ENCODE results near the gene TLL2.

Gene TLL2

GRCh38 chr10:96505150-96506136, 8.3 kb downstream of the TLL2 start:
- Histone ChIP-seq H3K4me1 (ENCODE audit: control insufficient read depth, insufficient read depth, low read length) (peaks cover 13% of the 10 kb centered on the region), H3K36me3 (ENCODE audit: control insufficient read depth, insufficient read depth, low read length) (no peaks in the 10 kb centered on the region), H3K27me3 (ENCODE audit: control insufficient read depth, insufficient read depth, low read length) (no peaks in the 10 kb centered on the region), H3K9me3 (ENCODE audit: control insufficient read depth, insufficient read depth, low read depth, low read length) (no peaks in the 10 kb centered on the region), H3K9ac (ENCODE audit: low read length) (no peak overlapping the region), H3K27ac (ENCODE audit: low read depth, low read length) (no peak overlapping the region), H3K4me3 (ENCODE audit: low read depth, low read length) (no peak overlapping the region)

DNA sequence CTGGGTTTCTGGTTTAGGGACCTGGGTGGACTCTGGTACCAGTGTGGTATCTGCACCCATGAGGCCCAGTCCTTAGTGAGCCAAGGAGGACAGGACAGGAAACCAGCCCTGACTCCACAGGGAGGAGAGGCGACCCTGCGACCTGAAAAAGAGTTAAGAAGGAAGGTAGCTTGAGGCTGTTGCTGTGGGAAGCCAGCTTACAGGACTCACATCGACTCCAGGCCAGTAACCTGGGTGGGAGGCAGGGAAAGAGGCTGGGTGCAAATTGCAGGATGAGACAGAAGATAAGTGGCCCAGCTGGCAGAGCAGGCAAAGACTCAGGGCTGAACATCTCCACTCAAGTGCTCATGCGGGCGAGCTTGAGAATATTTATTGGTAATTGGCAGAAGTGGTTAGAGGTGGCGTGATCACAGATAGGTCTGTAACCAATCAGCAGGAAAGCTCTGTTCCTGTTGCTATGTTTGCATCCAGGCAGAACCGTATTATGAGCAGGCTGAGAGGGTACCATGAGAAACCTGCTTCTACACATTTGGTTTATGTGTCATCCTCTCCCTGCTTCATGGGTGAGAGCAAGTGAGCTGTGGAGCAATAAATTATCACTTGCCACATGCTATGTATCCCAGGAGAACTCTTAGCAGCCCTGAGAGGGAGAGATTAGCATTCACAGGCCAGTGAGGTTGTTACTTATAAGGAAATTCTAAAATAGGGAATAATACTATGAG, 11.0 kb downstream of the TLL2 start:
- Histone ChIP-seq H3K4me3 (ENCODE audit: low read depth, low read length) (no peak overlapping the region), H3K36me3 (ENCODE audit: control insufficient read depth, insufficient read depth, low read length) (no peaks in the 10 kb centered on the region), H3K9me3 (ENCODE audit: control insufficient read depth, insufficient read depth, low read depth, low read length) (no peaks in the 10 kb centered on the region), H3K9ac (ENCODE audit: low read length) (no peak overlapping the region), H3K4me1 (ENCODE audit: control insufficient read depth, insufficient read depth, low read length) (no peaks in the 10 kb centered on the region; the same call in 1 of the 2 replicates), H3K27me3 (ENCODE audit: control insufficient read depth, insufficient read depth, low read length) (no peaks in the 10 kb centered on the region), H3K27ac (ENCODE audit: low read depth, low read length) (no peak overlapping the region)

DNA sequence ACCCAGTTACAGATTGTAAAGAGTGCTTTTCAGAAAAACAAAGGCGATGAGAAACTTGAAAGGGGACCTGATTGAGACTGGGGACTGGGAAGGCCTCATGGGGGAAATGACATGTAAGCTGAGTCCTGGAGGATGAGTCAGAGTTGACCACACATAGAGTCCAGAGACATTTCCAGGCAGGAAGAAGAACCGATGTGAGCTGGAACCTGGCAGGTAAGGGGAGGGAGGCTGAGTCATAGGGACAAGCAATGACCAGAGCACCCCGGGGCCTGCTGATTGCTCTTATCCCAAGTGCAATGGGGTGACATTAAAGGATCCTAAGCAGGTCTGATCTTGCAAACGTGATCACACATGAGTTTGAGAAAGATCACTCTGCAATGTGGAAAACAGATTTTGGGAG, 11.7 kb downstream of the TLL2 start:
- Histone ChIP-seq H3K4me3 (ENCODE audit: low read depth, low read length) (no peak overlapping the region), H3K27ac (ENCODE audit: low read depth, low read length) (no peak overlapping the region), H3K4me1 (ENCODE audit: control insufficient read depth, insufficient read depth, low read length) (no peaks in the 10 kb centered on the region; the same call in 1 of the 2 replicates), H3K9ac (ENCODE audit: low read length) (no peak overlapping the region), H3K36me3 (ENCODE audit: control insufficient read depth, insufficient read depth, low read length) (no peaks in the 10 kb centered on the region), H3K9me3 (ENCODE audit: control insufficient read depth, insufficient read depth, low read depth, low read length) (no peaks in the 10 kb centered on the region), H3K27me3 (ENCODE audit: control insufficient read depth, insufficient read depth, low read length) (no peaks in the 10 kb centered on the region)

DNA sequence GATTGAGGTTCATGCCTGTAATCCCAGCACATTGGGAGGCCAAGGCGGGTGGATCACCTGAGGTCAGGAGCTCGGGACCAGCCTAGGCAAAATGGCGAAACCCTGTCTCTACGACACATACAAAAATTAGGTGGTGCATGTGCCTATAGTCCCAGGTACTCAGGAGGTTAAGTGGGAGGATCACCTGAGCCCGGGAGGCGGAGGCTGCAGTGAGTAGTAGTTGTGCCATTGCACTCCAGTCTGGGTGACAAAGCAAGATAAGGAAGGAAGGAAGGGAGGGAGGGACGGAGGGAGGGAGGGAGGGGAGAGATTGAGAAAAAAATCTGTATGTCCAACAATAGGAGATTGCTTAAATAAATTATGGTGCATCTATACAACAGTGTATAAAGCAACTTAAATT, 13.2 kb downstream of the TLL2 start:
- H3K9ac ChIP-seq (ENCODE audit: low read length): no peak overlapping the region
- H3K9me3 ChIP-seq (ENCODE audit: control insufficient read depth, insufficient read depth, low read depth, low read length): no peaks in the 10 kb centered on the region
- H3K36me3 ChIP-seq (ENCODE audit: control insufficient read depth, insufficient read depth, low read length): no peaks in the 10 kb centered on the region
- H3K4me3 ChIP-seq (ENCODE audit: low read depth, low read length): no peak overlapping the region
- H3K27me3 ChIP-seq (ENCODE audit: control insufficient read depth, insufficient read depth, low read length): no peaks in the 10 kb centered on the region
- H3K27ac ChIP-seq (ENCODE audit: low read depth, low read length): no peak overlapping the region
- no peaks in the 10 kb centered on the region; the same call in 1 of the 2 replicates for H3K4me1 ChIP-seq (ENCODE audit: control insufficient read depth, insufficient read depth, low read length)

DNA sequence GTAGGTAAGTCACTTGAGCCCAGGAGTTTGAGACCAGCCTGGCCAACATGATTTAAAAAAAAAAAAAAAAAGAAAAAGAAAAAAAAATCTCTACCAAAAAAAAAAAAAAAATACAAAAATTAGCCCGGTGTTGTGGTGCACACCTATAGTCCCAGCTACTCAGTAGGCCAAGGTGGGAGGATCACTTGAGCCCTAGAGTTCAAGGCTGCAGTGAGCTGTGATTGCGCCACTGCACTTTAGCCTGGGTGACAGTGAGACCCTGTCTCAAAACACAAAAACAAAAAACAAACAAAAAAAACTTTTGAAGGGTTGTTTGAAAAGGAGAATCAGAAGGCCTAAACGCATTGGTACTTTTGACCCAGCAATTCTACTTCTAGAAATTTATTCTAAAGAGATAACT, 13.7 kb downstream of the TLL2 start:
- H3K27ac ChIP-seq (ENCODE audit: low read depth, low read length): no peak overlapping the region
- no peaks in the 10 kb centered on the region for H3K9me3 ChIP-seq (ENCODE audit: control insufficient read depth, insufficient read depth, low read depth, low read length)
- no peaks in the 10 kb centered on the region for H3K27me3 ChIP-seq (ENCODE audit: control insufficient read depth, insufficient read depth, low read length)
- H3K36me3 ChIP-seq (ENCODE audit: control insufficient read depth, insufficient read depth, low read length): no peaks in the 10 kb centered on the region
- no peak overlapping the region for H3K4me3 ChIP-seq (ENCODE audit: low read depth, low read length)
- H3K4me1 ChIP-seq (ENCODE audit: control insufficient read depth, insufficient read depth, low read length): no peaks in the 10 kb centered on the region; the same call in 1 of the 2 replicates
- no peak overlapping the region for H3K9ac ChIP-seq (ENCODE audit: low read length)

DNA sequence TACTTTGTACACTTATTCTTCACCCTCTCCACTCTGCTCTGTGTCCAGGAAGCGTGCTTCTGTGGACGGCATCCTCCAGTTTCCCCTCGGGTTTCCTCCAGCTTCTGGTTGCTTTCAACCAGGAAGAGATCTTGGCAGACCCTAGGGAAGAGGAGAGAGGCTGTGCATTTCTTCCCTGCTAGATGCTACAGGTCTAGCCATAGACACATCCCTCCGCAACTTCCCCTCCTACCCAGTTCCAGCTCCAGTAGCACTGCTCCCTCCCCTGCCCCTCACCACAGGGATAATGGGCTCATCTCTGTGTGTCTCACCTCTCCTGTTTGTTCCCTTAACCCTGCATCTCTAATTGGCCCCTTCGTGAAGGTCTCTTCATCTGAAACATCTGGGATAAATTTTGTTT, 16.3 kb downstream of the TLL2 start:
- Histone ChIP-seq H3K9me3 (ENCODE audit: control insufficient read depth, insufficient read depth, low read depth, low read length) (no peaks in the 10 kb centered on the region), H3K4me1 (ENCODE audit: control insufficient read depth, insufficient read depth, low read length) (no peaks in the 10 kb centered on the region; the same call in 1 of the 2 replicates), H3K4me3 (ENCODE audit: low read depth, low read length) (no peak overlapping the region), H3K36me3 (ENCODE audit: control insufficient read depth, insufficient read depth, low read length) (no peaks in the 10 kb centered on the region), H3K9ac (ENCODE audit: low read length) (no peak overlapping the region), H3K27ac (ENCODE audit: low read depth, low read length) (no peak overlapping the region), H3K27me3 (ENCODE audit: control insufficient read depth, insufficient read depth, low read length) (no peaks in the 10 kb centered on the region)

DNA sequence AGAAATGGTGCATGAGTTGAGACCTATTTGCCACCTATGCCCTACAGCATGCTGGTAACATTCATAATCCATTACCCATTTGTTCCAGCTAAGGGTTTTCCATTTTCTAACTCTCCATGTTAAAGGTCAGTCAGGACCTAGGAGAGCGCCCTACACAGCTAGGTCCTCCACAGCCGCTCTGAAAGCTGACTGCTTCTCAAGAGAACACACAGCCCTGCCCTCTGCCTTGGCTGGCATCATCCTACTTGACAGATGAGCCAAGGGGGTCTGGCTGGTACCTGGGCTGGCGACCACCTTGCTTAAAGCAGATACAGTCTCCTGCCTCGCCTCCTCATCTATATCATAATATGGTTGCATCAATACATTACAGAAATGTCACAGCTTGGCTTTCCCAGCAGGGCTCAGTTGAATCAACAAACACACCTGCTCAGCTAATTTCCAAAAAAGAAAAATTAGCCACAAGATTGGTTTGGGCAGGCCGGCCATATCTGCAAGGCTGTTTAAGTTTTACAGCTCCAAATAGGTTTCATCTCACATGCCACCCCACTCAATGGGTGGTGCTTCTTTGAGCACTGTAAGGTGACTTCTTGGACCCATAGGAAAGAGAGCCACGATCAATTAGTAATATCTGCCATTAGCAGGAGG, 17.3 kb downstream of the TLL2 start:
- H3K27me3 ChIP-seq (ENCODE audit: control insufficient read depth, insufficient read depth, low read length): no peaks in the 10 kb centered on the region
- no peak overlapping the region for H3K9ac ChIP-seq (ENCODE audit: low read length)
- H3K4me3 ChIP-seq (ENCODE audit: low read depth, low read length): no peak overlapping the region
- H3K9me3 ChIP-seq (ENCODE audit: control insufficient read depth, insufficient read depth, low read depth, low read length): no peaks in the 10 kb centered on the region
- H3K36me3 ChIP-seq (ENCODE audit: control insufficient read depth, insufficient read depth, low read length): no peaks in the 10 kb centered on the region
- H3K4me1 ChIP-seq (ENCODE audit: control insufficient read depth, insufficient read depth, low read length): 0 out of 2 replicates have a peak, but pooled peaks cover 2% of the 10 kb centered on the region
- H3K27ac ChIP-seq (ENCODE audit: low read depth, low read length): no peak overlapping the region

GRCh38 chr10:96495544-96495943, 18.2 kb downstream of the TLL2 start:
- Histone ChIP-seq H3K4me3 (ENCODE audit: low read depth, low read length) (no peak overlapping the region), H3K9ac (ENCODE audit: low read length) (no peak overlapping the region), H3K9me3 (ENCODE audit: control insufficient read depth, insufficient read depth, low read depth, low read length) (no peaks in the 10 kb centered on the region), H3K27me3 (ENCODE audit: control insufficient read depth, insufficient read depth, low read length) (no peaks in the 10 kb centered on the region), H3K4me1 (ENCODE audit: control insufficient read depth, insufficient read depth, low read length) (0 out of 2 replicates have a peak, but pooled peaks cover 2% of the 10 kb centered on the region), H3K36me3 (ENCODE audit: control insufficient read depth, insufficient read depth, low read length) (no peaks in the 10 kb centered on the region), H3K27ac (ENCODE audit: low read depth, low read length) (no peak overlapping the region)

- Histone ChIP-seq H3K27ac (ENCODE audit: low read depth, low read length) (no peak overlapping the region), H3K27me3 (ENCODE audit: control insufficient read depth, insufficient read depth, low read length) (no peaks in the 10 kb centered on the region), H3K9ac (ENCODE audit: low read length) (no peak overlapping the region), H3K9me3 (ENCODE audit: control insufficient read depth, insufficient read depth, low read depth, low read length) (no peaks in the 10 kb centered on the region), H3K4me3 (ENCODE audit: low read depth, low read length) (no peak overlapping the region), H3K36me3 (ENCODE audit: control insufficient read depth, insufficient read depth, low read length) (no peaks in the 10 kb centered on the region), H3K4me1 (ENCODE audit: control insufficient read depth, insufficient read depth, low read length) (0 out of 2 replicates have a peak, but pooled peaks cover 2% of the 10 kb centered on the region)
Observed at GRCh38 chr10:96494694-96495093, 19.0 kb downstream of the TLL2 start.

GRCh38 chr10:96493871-96494525, 19.7 kb downstream of the TLL2 start:
- H3K4me1 ChIP-seq (ENCODE audit: control insufficient read depth, insufficient read depth, low read length): 0 out of 2 replicates have a peak, but pooled peaks cover 2% of the 10 kb centered on the region
- H3K27me3 ChIP-seq (ENCODE audit: control insufficient read depth, insufficient read depth, low read length): no peaks in the 10 kb centered on the region

More at GRCh38 chr10:96493871-96494525, 19.7 kb downstream of the TLL2 start:
- Histone ChIP-seq H3K36me3 (ENCODE audit: control insufficient read depth, insufficient read depth, low read length) (no peaks in the 10 kb centered on the region), H3K27ac (ENCODE audit: low read depth, low read length) (no peak overlapping the region), H3K9ac (ENCODE audit: low read length) (no peak overlapping the region), H3K4me3 (ENCODE audit: low read depth, low read length) (no peak overlapping the region), H3K9me3 (ENCODE audit: control insufficient read depth, insufficient read depth, low read depth, low read length) (no peaks in the 10 kb centered on the region)
